Colonic mucosa (tissue), 4 donors: ENCODE results near the gene SBSN. TPM values are rescaled to one million over a fixed set of nuclear protein-coding genes. Genes with fewer than 3 reads are reported as not detected.

ENCODE experiments used
- DNase-seq: peaks from one replicate; pipeline ENCODE4 v3.0.0-alpha.2; 2020
- H3K27ac ChIP-seq: fragments of 200-600 bp; one replicate; pipeline ENCODE4 v1.8.0; 2021
- H3K27me3 ChIP-seq: fragments of 200-600 bp; one replicate; pipeline ENCODE4 v1.8.0; 2021
- H3K36me3 ChIP-seq: fragments of 200-600 bp; one replicate; pipeline ENCODE4 v1.8.0; 2021
- H3K4me1 ChIP-seq: fragments of 200-600 bp; one replicate; pipeline ENCODE4 v1.8.0; 2021; ENCODE audit warnings: mild to moderate bottlenecking
- H3K4me3 ChIP-seq: fragments of 200-600 bp; one replicate; pipeline ENCODE4 v1.8.0; 2021
- H3K9ac ChIP-seq, 2 donors: one replicate each; pipeline ENCODE4 v1.7.0; 2013; ENCODE audit warnings: control low read depth in 2 of 2, low read depth in 2 of 2, low read length in 2 of 2
- H3K9me3 ChIP-seq: fragments of 200-600 bp; one replicate; pipeline ENCODE4 v1.8.0; 2021
- intact Hi-C: fragments of 100-400 bp; cut with DNase I; formaldehyde crosslinking; loops from one replicate; pipeline ENCODE4 v1.14.1; 2022
- total RNA-seq, 2 donors: library from RNA; stranded (reverse); fragmentation: NEBNext Ultra II Directional in 1 of 2; extraction: Animal tissue kit (Norgen Biotek cat#: 25700) in 1 of 2; gene quantifications; one replicate each; pipeline ENCODE4 v1.2.1, GENCODE V29; 2021
- TF ChIP-seq, protein P1 (sequence below): fragments of 200-600 bp; IDR thresholded peaks from one replicate; pipeline ENCODE4 v1.8.0; 2022; ENCODE audit warnings: antibody characterized with exemption, mild to moderate bottlenecking
- donor health status: healthy.
- donor health status: DM: no; HTN: no; CAD: no.
- donor health status: DM: no; HTN: no; CAD: no.

The SBSN gene
- total RNA-seq, 2 donors from 2014 or later: not detected

DNA sequence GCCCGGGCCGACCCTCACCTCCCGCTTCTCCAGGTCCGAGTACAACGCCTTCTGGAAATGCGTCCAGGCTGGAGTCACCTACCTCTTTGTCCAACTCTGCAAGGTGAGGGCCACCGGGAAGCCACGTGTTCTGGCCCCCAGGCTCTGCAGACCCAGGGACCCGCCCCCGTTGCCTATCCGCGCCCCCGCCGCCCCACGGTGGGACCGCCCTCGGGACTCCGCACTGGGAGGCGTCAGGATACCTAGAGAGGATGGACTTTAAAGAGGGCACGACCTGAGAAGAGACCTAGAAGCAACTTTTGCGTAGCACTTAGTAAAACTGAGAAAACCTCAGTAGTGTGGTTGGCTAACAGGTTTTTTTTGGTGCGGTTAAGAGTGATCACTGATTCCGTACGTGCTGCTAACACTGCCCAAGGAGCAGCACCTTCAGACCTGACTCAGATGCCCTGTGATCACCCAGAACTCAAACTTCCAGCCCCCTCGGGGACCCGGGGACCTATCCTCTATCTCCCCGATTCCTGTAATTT, 17.8 kb upstream of the SBSN start:
- no peaks in the 10 kb centered on the region for H3K9me3 ChIP-seq
- TF ChIP-seq, protein P1, sequence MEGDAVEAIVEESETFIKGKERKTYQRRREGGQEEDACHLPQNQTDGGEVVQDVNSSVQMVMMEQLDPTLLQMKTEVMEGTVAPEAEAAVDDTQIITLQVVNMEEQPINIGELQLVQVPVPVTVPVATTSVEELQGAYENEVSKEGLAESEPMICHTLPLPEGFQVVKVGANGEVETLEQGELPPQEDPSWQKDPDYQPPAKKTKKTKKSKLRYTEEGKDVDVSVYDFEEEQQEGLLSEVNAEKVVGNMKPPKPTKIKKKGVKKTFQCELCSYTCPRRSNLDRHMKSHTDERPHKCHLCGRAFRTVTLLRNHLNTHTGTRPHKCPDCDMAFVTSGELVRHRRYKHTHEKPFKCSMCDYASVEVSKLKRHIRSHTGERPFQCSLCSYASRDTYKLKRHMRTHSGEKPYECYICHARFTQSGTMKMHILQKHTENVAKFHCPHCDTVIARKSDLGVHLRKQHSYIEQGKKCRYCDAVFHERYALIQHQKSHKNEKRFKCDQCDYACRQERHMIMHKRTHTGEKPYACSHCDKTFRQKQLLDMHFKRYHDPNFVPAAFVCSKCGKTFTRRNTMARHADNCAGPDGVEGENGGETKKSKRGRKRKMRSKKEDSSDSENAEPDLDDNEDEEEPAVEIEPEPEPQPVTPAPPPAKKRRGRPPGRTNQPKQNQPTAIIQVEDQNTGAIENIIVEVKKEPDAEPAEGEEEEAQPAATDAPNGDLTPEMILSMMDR: no peak
- no peaks in the 10 kb centered on the region for H3K36me3 ChIP-seq
- peak overlapping the region; percentile 62 to 79 for H3K9ac ChIP-seq
- intact Hi-C loops: loop anchor here (5.0 kb wide), 1 partner anchor 166 kb away; no protein-coding TSS in a partner anchor
- H3K27me3 ChIP-seq: no peaks in the 10 kb centered on the region
- DNase-seq: peak; percentile 48
- peak overlapping the region; percentile 41 for H3K27ac ChIP-seq
- H3K4me1 ChIP-seq: peaks cover 9% of the 10 kb centered on the region
- peak overlapping the region; percentile 88 for H3K4me3 ChIP-seq

DNA sequence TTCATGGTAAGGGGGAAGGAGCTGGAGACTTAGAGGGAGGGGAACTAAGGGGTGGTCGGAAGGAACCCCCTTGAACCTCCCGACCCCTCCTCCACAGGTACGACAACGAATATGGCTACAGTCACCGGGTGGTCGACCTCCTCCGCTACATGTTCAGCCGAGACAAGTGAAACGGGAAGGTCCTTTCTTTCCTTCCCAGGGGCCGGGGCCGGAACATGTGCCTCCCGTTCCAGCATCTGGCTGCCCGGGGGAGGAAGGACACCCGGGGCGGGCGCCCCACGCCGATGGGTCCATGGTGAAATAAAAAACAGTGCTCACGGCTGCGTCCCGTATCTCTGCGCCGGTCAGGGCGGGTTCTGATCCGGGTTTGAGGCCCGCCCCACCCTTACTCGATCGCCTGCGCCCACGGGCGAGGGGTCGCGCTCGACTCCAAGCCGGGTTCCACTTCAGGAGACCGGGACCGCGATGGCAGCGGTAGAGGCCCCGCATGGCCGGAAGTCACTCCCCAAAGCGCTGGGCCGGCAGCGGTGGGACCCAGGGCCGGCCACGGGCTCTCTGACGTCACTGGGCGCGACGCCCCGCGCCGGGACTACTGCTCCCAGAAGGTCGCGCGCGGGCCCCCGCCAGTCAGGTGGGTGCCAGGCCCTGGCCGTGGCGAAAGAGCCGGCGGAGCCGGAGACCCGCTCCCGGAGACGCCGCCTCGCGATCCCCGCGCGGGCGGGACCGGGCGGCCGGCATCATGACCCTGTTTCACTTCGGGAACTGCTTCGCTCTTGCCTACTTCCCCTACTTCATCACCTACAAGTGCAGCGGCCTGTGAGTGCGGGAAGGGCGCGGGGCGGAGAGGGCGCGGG, 17.1 kb upstream of the SBSN start, which contains the start of gene TMEM147:
Gene TMEM147, plus strand, starts transcription at position 626 of the 854 bp plus-strand sequence. Its CDS starts 114 bp downstream, at position 740.
- peak within 1 kb of the TSS; percentile 62 to 79 for H3K9ac ChIP-seq
- TF ChIP-seq, protein P1: no peak
- H3K4me1 ChIP-seq: peaks cover 9% of the 10 kb centered on the region
- intact Hi-C loops: loop anchor here (5.0 kb wide), 1 partner anchor 167 kb away; no protein-coding TSS in a partner anchor
- DNase-seq: peak; percentile 92
- H3K36me3 ChIP-seq: no peaks in the 10 kb centered on the region
- no peaks in the 10 kb centered on the region for H3K27me3 ChIP-seq
- peak within 1 kb of the TSS; percentile 88 for H3K4me3 ChIP-seq
- H3K27ac ChIP-seq: peak within 1 kb of the TSS; percentile 41
- H3K9me3 ChIP-seq: no peaks in the 10 kb centered on the region

DNA sequence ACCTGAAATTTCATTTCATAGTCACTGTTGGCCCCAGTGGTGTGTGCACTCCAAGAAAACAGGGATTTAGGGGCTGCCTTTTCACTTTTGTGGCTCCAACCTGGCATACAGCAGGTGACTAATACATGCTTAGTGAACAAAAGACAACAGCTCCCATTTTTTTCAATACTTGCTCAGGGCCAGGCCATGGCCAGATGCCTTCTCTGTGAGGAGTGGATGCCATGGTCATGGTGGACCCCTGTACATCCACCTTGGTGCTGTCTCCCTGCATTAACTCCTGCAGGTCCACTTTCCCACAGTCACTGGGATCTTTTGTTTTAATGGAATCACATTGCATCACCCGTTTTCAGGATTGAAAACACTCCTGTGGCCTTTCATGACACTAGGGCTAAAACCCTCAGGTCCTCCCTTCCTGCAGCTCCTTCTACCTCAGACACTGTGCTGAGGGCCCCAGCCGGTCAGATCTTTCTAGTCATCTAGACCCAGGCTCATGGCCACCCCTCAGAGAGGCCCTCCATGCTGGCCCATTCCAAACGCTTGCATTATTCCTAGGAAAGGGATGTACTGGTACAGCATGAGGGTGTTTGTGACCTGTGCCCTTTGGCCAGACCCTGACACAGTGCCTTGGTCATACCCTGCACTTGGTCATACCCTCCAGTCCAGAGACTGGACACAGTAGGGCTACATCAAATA, 16.1 kb upstream of the SBSN start:
- Histone ChIP-seq H3K27ac (no peak overlapping the region), H3K36me3 (no peaks in the 10 kb centered on the region), H3K27me3 (no peaks in the 10 kb centered on the region), H3K9ac (peak overlapping the region; percentile 62 to 79), H3K4me1 (peaks cover 9% of the 10 kb centered on the region), H3K4me3 (peak overlapping the region; percentile 88), H3K9me3 (no peaks in the 10 kb centered on the region)
- DNase-seq: no peak
- intact Hi-C loops: no loop called here
- TF ChIP-seq, protein P1: no peak

DNA sequence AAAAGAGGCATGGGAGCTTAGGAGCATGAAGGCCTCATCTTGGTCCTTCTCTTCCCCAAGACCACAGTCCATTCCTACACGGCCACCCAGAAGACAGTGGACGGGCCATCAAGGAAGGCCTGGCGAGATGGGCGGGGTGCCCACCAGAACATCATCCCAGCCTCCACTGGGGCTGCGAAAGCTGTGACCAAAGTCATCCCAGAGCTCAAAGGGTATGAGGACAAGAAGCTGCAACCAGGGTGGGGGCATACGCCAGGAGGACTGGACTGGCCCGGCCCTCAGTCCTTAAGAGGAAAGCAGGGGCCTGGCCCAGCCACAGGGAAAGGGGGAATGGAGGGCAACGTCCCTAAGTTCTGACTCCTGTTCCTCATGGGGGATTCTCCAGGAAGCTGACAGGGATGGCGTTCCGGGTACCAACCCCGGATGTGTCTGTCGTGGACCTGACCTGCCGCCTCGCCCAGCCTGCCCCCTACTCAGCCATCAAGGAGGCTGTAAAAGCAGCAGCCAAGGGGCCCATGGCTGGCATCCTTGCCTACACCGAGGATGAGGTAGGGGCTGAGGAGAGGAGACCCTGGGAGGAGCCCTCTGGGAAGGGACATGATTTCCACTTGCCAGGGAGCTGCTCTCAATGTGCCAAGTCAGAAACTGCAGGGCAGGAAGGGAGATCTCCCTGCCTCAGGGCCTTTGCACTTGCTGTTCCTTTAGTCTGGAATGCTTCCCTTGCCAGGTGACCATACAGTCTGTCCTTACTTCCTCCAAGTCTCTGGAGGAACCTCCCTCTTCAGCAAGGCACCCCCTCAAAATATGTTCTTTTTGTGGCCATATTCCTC, 15.4 kb upstream of the SBSN start:
- intact Hi-C loops: no loop called here
- H3K9me3 ChIP-seq: no peaks in the 10 kb centered on the region
- no peak overlapping the region for H3K9ac ChIP-seq
- no peaks in the 10 kb centered on the region for H3K36me3 ChIP-seq
- no peak for DNase-seq
- no peak overlapping the region for H3K4me3 ChIP-seq
- H3K27me3 ChIP-seq: no peaks in the 10 kb centered on the region
- TF ChIP-seq, protein P1: no peak
- H3K4me1 ChIP-seq: peaks cover 9% of the 10 kb centered on the region
- no peak overlapping the region for H3K27ac ChIP-seq

DNA sequence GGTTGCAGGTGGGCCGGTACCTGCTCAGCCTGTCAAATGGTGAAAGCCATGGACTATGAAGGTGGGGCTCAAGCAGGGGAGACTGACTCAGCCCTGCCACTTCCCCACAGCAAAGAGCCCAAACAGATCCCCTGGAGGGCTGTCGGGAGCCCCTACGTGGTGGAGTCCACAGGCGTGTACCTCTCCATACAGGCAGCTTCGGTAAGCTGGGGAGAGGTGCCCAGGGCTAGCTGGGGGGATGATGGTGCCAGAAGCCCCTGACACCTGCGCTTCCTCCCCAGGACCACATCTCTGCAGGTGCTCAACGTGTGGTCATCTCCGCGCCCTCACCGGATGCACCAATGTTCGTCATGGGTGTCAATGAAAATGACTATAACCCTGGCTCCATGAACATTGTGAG, 14.1 kb upstream of the SBSN start:
- H3K9ac ChIP-seq: no peak overlapping the region
- H3K27me3 ChIP-seq: no peaks in the 10 kb centered on the region
- no peak overlapping the region for H3K4me3 ChIP-seq
- H3K9me3 ChIP-seq: no peaks in the 10 kb centered on the region
- H3K4me1 ChIP-seq: peaks cover 9% of the 10 kb centered on the region
- H3K27ac ChIP-seq: no peak overlapping the region
- no peaks in the 10 kb centered on the region for H3K36me3 ChIP-seq
- DNase-seq: no peak
- TF ChIP-seq, protein P1: no peak
- intact Hi-C loops: no loop called here
